GM19025 (cell line): ENCODE results near the gene PTPRT.

Experiments used
- ATAC-seq: cut with Tn5 transposase; IDR thresholded peaks from one replicate; pipeline ENCODE4 v1.9.1; 2021; ENCODE audit warnings: mild to moderate bottlenecking, low read depth, moderate library complexity; ENCODE audit not compliant: unreplicated experiment

PTPRT gene

DNA sequence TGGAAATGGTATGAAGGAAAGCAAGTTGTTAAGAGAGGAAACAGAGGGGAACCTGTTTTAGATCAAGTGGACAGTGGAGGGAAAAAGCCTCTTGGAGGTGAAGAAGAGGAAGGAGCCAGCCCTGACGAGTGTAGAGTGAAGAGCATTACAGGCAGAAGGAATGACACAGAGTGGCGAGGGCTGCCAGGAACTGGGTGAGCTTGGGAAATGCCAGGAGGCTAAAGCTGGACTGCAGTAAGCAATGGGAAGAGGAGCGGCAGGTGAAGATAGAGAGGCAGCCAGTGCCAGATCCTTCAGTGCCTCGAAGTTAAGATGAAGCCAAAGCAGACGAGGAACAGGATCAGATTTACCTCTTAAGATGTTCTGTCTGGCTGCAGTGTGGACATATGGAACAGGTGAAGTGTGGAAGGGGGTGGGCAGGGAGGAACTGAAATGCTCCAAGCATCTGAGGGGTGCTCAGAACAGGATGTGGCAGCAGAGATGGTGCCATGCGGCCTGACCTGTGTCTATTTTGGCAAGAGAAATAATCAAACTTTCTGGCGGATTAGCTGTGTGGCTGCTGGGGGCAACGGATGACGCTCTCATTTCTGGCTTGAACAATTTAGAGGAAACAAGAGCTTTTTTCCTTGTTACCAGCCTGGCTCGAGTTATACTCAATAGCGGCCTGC is 748.4 kb downstream of the PTPRT start:
- ATAC-seq = no peak

DNA sequence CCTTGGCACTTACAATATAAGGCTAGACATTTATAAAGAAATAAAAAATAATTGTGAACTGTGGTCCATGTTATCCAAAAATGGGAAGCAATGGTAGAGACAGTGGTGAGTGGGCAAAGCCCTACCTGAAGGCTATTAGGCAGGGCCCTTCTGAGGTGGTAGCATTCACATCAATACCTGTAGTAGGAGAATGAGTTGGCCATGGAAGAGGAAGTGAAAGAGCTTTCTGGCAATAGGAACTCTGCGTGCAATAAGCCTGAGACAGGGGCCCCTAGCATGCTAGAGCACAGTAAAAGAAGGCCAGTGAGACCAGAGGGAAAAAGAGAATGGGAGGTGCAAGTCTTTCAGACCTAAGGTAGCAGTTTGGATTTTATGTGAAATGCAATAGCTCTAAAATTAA is 754.5 kb downstream of the PTPRT start:
- ATAC-seq = peak; percentile 66

DNA sequence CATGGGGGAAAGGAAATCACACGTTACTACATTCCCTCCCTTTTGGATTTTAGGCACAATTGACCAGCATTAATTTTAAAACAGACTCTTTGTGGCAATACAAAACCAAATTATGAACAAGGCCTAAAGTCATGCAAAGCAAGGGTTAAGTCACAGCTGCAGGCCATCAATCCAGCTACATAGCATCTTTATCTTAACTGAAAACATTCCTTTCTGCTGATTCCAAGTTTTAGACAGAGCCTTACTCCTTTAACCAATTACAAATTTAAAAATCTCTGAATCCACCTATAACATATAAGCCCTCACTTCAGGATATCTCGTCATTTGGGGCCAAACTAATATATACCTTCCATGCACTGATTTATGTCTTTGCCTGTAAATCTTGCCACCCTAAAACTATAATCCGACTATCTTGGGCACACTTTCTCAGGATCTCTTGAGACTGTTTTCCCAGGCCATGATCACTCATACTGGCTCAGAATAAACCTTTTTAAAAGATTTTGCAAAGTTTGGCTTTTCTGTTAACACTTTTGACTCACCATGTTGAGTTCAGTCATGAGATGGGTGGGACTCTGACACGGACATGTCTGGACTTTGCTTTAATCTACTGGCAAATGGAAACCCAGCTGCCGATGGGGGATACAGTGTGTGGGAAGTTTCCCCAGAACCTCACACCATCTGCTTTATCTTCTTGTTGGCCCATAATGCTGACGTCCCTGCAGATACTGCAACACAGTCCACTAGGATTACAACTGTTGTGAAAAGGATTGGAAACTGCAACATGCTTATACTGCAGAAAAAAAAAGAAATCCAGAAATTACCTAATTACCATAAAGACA is 757.0 kb downstream of the PTPRT start:
- no peak for ATAC-seq

DNA sequence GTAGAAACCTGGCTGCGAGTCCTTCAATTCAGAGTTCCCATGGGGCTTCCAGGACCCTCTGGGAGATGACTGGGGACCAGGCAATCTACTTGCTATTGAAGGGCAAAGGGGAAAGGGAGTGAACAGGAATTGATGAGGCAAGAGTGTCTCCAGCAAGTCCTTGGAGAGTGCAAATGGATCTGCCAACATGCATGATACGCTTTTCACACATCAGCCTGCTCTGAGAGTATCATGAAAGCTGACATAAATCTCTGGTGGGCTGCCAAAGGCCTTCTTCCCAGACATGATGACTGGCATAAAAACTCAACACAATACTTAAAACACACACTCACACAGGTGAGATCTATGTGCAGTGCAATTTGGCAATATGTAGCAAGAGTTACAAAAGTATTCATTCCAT is 759.1 kb downstream of the PTPRT start:
- ATAC-seq = no peak

DNA sequence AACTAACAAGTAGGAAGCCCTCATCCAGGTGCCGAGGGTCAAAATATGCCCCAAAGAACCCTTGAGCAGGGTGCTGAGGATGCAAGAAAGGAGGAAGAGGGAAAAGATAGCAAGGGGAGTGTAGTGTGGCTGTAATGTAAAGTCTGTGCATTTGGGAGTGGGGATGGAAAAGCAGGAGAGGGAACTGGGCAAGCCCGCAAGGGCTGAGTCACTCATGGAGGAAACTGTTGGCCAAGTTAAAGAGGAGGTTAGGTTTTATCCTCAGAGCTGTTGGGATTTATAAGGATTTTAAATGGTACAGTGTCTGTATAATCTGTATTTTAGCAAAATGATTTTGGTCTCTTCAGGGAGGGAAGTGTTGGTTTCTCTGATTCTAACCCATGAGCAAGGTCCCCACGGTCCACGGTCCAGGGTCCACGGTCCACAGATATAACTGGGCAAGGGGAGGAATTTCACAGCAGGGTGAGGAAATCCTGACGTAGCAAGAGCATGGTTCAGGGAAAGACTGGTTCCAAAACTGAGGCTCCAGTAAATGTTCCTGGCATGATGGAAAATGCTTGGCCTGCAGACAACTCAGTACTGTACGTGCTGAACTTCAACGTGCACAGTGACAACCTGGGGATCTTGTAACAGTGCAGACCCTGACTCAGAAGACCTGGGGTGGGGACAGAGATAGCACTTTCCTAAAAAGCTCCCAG is 759.8 kb downstream of the PTPRT start:
- ATAC-seq = no peak

DNA sequence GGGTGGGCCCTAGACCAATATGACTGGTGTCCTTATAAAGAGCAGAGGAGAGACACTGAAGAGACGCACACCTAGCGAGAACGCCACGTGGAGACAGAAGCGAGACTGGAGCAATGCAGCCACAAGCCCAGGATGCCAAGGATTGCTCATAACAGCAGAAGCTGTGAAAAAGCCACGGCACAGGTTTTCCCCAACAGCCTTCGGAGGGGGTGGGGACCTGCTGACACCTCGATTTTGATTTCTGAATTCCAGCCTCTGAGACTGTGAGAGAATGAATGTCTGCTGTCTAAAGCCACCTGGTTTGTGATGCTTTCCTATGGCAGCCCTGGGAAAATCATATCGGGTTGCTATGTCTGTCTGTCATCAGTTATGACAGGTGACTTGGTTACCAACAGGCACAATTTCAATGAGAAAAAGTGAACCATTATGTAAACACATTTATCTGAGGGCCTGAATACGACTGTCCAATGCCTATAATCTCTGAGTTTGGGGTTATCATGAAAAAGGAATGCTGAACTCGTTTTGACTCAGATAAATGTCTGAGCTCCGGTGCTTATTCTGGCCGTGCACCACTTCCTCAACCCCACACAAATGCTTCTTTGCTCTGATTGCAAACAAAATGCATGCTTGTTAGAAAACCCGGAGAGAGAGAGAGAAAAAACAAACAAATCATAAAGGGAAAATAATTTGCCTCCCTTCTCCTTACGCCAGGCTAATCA is 769.7 kb downstream of the PTPRT start:
- no peak for ATAC-seq

DNA sequence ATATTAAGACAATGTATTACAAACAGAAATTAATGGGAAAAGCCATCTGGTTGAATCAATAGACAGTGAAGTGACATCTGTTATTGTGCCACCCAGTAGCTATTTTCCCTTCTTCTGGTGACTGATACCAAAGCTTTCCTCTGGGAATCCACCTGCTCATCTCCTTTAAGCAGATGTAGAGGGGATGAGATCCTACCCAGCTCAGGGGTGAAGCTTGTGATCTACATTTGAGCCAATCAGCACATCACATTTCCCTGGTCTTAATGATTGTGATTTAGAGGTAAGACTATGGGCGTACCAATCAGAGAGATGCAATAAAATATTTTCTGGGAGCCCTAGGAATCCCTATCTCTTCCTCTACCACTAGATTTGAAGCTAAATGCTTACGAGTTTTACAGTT is 782.9 kb downstream of the PTPRT start:
- ATAC-seq = no peak

DNA sequence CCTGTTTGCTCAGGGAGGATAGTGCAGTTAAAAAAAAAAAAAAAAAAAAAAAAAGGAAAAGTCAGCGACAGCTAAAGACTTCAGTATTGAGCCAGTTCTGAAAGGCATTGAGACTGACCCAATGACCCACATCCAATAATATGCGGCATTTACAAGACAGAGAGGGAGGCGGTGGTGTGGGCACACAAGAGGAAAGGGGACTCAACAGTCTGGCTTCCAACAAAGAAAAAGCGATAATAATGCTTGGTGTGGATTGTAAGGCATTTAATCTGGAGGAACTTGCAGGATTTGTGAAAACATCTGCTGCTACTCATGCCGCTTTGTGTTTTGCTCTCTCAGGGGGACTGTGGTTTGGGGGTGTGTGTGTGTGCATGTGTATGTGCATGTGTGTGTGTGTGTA is 787.3 kb downstream of the PTPRT start:
- ATAC-seq = no peak

DNA sequence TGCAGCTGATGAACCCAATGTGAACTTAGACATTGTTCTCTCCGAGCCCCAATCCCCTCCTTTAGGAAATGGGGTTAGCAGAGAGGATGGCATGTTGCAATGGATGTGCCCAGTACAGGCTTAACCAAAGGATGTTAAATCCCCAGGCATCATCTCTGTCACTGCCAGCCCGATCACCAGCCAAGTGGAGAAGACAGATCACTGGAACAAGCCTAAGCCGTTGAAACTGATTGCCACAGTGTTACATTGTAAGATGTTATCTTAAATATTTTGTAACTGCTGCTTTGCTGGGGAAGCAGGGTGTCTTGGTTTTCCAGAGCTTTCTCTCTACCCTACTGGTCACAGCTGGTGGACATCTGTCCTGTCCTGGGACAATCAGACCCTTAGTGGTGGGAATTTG is 788.1 kb downstream of the PTPRT start:
- ATAC-seq = no peak

DNA sequence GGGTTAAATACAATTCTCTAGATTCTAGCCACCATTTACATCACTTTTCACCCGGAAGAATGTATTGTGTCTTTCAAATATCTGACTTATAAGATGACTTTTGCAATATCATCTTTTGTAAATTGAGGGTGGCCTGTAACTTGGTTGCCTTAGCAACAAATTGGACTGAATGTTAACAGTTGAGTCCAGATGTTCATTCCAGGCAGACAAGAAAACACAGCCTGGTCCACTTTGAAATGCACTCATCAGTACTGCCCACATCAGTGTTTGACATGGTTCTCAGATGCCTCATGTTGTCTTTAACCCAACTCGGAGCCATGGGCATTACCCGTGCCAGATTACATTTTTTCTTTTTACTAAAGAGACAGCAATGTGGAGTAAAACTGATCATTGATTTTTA is 789.9 kb downstream of the PTPRT start:
- no peak for ATAC-seq

DNA sequence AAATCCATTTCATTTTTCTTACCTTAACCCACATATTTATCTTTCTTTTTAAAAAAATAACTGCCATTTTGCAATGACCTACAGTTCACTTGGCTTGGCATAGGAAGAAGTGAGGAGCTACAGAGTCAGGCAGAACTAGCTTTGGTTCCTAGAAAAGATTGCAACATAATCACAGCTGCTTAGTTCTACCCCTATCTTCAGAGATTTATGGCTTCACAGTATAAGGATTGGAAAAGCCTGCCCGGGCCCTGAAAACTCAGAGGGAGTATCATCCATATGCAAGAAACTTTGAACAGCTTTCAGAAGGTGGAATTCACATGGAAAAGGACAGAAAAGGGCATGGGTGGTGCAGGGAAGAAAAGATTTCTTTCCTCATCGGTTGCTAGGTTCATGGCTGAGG is 797.3 kb downstream of the PTPRT start:
- no peak for ATAC-seq

DNA sequence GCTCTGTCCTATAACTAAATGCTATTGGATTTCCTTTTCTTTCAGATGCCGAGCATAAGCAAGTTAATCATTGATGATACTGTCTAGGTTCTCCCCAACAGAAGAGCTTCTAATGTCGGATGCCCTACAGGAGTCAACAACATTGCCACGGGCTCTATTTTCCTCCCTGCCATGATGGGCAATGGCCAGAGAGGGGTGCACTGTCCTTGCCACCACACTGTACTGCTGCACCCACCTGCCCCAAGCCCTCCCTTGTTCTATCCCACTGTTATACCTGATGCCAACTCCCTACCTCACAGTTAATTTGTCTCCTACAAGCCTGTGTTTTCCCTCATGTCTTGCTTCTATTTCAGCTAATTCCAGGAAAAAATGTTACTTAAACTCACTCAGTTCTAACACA is 797.9 kb downstream of the PTPRT start:
- ATAC-seq = no peak

DNA sequence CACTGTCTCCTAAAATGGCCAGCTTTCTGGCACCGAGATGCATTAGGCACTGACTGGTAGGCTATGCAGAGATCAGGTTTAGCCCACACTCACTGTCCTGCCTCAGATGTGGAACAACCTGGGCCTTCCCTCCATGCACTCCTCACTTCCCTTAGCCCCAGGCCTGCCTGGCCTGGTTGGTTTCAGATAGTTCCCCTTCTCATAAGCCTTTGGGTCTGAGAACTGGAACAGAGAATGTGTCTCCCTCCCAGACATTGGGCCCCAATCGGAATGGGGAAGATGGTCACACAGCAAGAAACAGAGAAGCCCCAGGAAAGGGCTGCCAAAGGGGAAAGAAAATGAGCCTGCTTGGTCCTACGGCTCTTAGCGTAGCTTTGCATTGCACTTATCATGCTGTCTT is 809.4 kb downstream of the PTPRT start:
- no peak for ATAC-seq

DNA sequence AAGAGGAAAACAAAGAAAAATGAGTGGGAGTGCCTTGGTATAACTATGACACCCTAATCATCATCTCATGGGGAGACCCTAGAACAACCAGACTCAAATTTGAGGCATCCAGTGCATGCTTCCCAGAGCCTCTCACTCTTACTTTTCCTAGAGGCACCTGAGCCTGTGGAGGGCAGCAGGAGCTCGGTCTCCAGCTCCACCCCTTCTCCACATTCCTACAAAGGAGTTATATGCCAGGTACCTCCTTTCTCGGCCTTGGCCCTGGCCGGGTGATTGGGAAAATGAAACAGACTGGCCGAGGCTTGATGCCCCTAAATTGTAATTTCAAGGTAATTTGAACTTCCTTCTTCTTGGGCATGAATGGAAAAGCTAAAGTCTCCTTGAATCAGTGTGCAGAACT is 810.3 kb downstream of the PTPRT start:
- ATAC-seq = no peak

DNA sequence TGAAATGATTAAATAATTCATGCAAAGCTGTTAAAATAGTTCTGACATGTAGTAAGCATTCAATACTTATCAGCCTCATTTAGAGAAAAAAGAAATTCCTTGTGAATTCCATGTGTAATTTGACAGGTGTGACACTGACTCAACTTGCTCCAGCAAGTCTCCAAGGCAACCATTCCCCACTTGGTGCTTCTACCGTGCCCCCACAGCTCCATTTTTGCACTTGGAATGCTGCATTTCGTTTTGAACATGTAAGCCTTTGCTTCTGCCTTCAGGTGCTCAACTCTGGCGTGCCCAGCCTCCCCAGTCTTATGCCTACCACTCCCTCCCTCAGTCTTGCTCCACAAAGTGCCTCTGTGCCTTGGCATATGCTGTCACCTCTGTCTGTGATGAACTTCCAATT is 810.9 kb downstream of the PTPRT start:
- ATAC-seq = no peak

DNA sequence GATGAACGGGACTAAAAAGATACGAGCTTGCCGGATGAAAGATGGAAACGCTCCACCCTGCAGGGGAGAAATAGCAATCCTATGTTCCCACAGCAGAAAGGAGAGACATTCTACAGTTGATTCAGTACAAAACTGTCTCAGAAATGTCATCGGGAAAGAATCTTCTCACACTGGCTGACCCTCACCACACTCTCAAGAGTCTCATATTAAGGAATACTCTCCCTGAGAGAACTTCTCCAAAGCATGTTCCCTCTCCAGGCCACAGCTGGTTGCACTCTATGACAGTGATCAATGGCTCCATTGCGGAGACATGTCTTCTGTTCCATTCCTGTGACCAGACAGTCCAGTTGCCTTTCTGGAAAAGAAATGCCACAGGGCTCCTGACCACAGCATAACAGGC is 813.6 kb downstream of the PTPRT start:
- no peak for ATAC-seq

DNA sequence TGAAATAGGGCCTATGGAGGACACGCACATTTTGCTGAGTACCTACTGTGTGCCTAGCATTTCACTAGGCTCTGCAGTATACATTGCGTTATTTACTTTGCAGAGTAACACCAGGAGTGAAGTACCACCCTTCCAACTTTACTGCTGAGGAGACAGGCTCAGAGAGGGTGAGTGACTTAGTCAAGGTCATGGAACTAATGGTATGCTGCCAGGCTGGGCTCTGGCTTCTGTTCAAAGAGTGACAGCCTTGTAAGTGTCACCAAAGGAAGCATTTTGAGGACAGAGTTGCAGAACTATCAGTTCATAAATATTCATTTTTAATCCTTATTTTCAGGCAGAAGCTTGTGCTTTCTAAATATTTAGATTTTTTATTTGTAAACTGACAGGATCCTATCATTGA is 816.7 kb downstream of the PTPRT start:
- ATAC-seq = no peak

DNA sequence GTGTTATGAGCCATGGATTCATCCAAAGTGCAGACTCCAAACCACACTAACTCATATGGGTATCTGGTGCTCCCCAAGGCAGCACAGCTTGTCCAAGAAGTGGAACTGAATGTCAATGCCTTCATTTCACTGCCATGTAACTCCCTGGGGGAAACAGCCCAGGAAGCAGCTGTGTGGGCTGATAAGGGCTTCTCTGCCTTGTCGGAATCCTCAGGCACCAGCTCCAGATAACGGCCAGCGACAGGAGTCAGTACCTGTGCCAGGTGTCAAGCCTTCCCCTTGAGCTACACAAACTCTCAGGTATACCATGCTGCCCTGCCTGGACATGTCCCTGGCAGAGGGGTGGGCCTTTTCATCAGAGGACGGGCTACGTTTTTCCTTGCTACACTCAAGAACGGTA is 819.6 kb downstream of the PTPRT start:
- ATAC-seq = no peak

DNA sequence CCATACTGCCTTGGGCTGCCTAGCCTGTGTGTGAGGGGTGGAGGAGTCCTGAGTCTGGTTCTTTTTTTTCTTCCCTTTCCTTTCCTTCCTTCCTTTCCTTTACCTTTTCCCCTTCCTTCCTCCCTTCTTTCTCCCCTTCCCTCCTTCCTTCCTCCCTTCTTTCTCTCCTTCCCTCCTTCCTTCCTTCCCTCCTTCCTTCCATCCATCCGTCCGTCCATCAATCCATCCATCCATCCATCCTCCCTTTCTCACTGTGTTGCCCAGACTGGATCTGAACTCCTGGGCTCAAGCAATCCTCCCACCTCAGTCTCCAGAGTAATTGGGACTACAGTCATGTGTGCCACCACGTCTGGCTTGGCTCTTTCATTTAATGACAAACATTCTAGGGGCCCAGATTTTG is 820.8 kb downstream of the PTPRT start:
- ATAC-seq = no peak

DNA sequence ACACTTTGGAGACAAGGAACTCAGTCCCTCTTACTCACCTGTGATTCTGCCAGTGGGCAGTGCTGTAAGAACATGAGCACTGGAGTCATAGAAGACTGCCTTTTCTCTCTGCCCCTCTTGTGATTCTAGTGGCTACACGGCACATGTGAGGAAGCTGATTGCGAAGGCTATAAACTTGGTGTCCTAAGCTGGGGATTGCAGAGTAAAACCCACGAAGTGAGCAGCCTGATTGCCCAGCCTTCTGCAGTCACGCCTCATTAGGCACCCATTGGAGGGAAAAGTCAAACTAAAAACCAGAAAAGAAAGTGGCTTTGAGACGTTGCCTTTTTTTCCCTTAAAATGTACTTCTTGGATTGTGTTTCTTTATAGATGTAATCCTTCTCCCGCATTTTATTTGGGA is 823.1 kb downstream of the PTPRT start:
- no peak for ATAC-seq

DNA sequence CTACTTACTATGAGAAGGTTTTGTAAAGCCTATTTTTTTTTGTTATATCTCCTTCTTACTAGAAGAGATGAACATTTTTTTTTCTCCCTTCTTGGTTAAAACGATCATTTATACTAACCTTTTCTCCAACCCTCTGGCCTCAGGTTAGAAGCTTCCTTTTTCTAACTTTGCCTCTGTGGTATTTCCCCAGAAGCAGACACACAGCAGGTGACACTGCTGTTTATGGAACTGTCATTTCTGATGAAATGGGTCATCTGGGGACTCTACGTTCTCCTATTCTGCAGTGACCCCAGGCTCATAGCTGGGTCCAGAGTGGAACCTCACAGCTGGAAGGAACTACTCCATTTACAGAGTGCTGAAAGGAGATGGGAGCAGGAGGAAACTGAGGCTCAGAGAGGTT is 825.3 kb downstream of the PTPRT start:
- no peak for ATAC-seq
